ENCODE results near the gene FSD1. TPM values are rescaled to one million over a fixed set of nuclear protein-coding genes. Genes with fewer than 3 reads are reported as not detected.
"Not testable (repeated sequence)": the region's sequence is repeated elsewhere in the genome, so short reads cannot be mapped to it uniquely, and the experiment has no call there.

The FSD1 gene
- total RNA-seq, 4 donors from 2014 or later, result 1.0 to 8.4 (median 1.4) TPM; not detected in 1

- TF ChIP-seq, protein P1, sequence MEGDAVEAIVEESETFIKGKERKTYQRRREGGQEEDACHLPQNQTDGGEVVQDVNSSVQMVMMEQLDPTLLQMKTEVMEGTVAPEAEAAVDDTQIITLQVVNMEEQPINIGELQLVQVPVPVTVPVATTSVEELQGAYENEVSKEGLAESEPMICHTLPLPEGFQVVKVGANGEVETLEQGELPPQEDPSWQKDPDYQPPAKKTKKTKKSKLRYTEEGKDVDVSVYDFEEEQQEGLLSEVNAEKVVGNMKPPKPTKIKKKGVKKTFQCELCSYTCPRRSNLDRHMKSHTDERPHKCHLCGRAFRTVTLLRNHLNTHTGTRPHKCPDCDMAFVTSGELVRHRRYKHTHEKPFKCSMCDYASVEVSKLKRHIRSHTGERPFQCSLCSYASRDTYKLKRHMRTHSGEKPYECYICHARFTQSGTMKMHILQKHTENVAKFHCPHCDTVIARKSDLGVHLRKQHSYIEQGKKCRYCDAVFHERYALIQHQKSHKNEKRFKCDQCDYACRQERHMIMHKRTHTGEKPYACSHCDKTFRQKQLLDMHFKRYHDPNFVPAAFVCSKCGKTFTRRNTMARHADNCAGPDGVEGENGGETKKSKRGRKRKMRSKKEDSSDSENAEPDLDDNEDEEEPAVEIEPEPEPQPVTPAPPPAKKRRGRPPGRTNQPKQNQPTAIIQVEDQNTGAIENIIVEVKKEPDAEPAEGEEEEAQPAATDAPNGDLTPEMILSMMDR (IDR thresholded peaks at IDR 0.05), result no peak
- no peak for TF ChIP-seq POLR2A (IDR thresholded peaks at IDR 0.05)
- DNase-seq, result no peak
- Histone ChIP-seq H3K27me3 (peaks cover 0 to 22% of the 10 kb centered on the region in 2 donors), H3K36me3 (no peaks in the 10 kb centered on the region), H3K9me3 (no peaks in the 10 kb centered on the region), H3K4me3 (peak overlapping the region in 3 of 4 donors; percentile 18 to 43 (median 38)), H3K4me1 (peaks cover 0 to 16% (median 12%) of the 10 kb centered on the region in 4 donors), H3K27ac (no peak overlapping the region)
Measured at GRCh38 chr19:4279267-4279529, 25.2 kb upstream of the FSD1 start.

DNA sequence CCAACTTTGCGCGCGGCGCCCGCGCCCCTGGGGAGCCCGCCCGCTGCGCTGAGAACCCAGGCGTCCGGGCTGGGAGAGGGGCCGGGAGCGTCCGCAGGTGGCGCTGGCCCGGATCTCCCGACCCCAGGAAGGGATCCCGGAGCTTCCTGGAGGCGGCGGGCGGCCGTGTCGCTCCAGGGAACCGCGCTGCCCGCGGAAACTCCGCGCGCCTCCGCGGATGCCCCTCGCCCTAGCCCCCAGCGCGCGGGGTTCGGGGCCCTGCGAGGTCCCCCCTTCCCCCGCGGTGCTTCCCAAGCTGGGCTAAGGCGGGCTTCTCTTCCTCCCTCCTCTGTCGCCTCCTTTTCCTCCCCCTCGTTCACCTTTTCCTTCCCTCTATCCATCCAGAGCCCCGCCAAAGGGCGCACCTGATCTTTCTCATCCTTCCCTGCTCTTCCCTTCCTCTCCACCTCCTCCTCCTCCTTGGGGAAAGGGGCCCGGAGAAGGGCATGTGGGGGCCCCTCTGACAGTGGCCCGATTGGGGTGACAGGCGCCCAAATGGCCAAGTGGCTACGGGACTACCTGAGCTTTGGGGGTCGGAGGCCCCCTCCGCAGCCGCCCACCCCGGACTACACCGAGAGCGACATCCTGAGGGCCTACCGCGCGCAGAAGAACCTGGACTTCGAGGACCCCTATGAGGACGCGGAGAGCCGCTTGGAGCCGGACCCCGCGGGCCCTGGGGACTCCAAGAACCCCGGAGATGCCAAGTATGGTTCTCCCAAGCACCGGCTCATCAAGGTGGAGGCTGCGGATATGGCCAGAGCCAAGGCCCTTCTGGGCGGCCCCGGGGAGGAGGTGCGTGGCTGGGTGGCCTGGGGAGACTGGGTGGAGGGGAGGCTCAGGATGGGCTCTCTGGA lies 24.6 kb upstream of the FSD1 start:
- Histone ChIP-seq H3K36me3 (no peaks in the 10 kb centered on the region), H3K4me3 (peak overlapping the region in 3 of 4 donors; percentile 18 to 43 (median 38)), H3K9me3 (no peaks in the 10 kb centered on the region), H3K4me1 (peaks cover 0 to 16% (median 12%) of the 10 kb centered on the region in 4 donors), H3K27me3 (peaks cover 0 to 22% of the 10 kb centered on the region in 2 donors), H3K27ac (no peak overlapping the region)
- no peak for DNase-seq
- TF ChIP-seq POLR2A (IDR thresholded peaks at IDR 0.05), result no peak
- TF ChIP-seq, protein P1 (IDR thresholded peaks at IDR 0.05), result no peak

GRCh38 chr19:4284176-4284958 lies 20.0 kb upstream of the FSD1 start:
- TF ChIP-seq POLR2A (IDR thresholded peaks at IDR 0.05), result peak in 1 of 2 donors; percentile 68
- TF ChIP-seq, protein P1 (IDR thresholded peaks at IDR 0.05), result no peak
- Histone ChIP-seq H3K36me3 (no peaks in the 10 kb centered on the region), H3K27me3 (peaks cover 0 to 13% of the 10 kb centered on the region in 2 donors), H3K4me1 (peaks cover 0 to 11% (median 6%) of the 10 kb centered on the region in 4 donors), H3K27ac (peak overlapping the region in 3 of 4 donors; percentile 33 to 78 (median 71)), H3K9me3 (no peaks in the 10 kb centered on the region), H3K4me3 (peak overlapping the region in 3 of 4 donors; percentile 27 to 60 (median 55))
- peak in 2 of 3 donors; percentile 88 to 90 for DNase-seq

DNA sequence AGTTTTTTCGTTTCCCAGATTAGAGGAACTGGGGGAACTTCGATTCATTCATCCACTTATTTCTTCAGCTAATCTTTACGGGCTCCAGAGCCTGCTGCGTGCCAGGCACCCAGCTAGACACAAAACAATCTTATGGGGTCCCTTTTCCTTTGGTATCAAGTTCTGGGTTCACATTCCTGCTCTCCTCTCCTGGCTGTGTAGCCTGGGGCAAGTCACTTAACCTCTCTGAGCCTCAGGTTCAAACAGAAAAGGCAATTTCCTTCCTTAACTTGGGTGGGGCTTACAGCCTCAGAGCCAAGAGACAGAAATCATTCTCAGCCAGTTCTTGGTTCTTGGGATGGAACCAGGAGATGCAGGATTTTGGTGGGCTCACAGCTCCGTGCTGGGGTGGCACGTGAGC lies 19.4 kb upstream of the FSD1 start:
- TF ChIP-seq, protein P1 (IDR thresholded peaks at IDR 0.05), result no peak
- TF ChIP-seq POLR2A (IDR thresholded peaks at IDR 0.05), result no peak
- DNase-seq, result no peak
- peak overlapping the region in 3 of 4 donors; percentile 33 to 78 (median 71) for H3K27ac ChIP-seq
- no peaks in the 10 kb centered on the region for H3K36me3 ChIP-seq
- H3K4me3 ChIP-seq, result peak overlapping the region in 3 of 4 donors; percentile 27 to 60 (median 55)
- peaks cover 0 to 7% of the 10 kb centered on the region in 2 donors for H3K27me3 ChIP-seq
- no peaks in the 10 kb centered on the region for H3K9me3 ChIP-seq
- peaks cover 0 to 5% (median under 1%) of the 10 kb centered on the region in 4 donors for H3K4me1 ChIP-seq

GRCh38 chr19:4286141-4286540 lies 18.3 kb upstream of the FSD1 start:
- not testable (repeated sequence) for H3K27ac ChIP-seq, H3K27me3 ChIP-seq, H3K36me3 ChIP-seq, H3K9me3 ChIP-seq, H3K4me1 ChIP-seq, DNase-seq, H3K4me3 ChIP-seq

Data from Peyer's patch (tissue), 4 donors.